ENCODE measurements around the gene RPGR. TPM values are rescaled to one million over a fixed set of nuclear protein-coding genes. Genes with fewer than 3 reads are reported as not detected.

The RPGR gene
- polyA plus RNA-seq, 1 donor (not counting 4 experiments of a cell fraction or from before 2014, with no cell fraction given) = 2.4 TPM

DNA sequence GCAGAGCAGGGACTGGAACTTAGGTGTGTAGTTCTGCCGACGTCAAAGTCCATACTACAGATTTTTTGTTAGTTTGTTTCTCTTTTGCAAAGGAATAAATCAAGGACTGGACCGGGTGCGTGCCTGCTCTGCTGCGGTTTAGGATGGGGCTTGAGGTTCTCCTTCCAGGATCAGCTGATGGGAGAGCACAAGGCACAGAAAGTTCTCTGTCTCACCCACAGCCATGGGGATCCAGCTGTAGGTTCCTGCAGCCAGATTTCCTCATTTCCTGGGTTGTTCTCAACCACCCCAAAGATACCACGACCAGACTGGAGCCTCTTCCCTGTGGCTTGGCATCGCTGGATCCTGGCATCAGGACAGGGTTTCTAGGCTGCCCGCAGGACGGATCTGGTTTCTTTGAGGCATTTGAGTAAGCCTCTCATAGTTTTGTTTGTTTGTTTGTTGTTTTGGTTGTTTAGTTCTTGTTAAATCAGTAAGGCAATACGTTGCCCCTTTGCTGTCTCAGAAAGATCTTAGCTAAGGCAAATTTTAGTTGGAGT is 105.8 kb downstream of the RPGR start:
- no peak for FAIRE-seq

DNA sequence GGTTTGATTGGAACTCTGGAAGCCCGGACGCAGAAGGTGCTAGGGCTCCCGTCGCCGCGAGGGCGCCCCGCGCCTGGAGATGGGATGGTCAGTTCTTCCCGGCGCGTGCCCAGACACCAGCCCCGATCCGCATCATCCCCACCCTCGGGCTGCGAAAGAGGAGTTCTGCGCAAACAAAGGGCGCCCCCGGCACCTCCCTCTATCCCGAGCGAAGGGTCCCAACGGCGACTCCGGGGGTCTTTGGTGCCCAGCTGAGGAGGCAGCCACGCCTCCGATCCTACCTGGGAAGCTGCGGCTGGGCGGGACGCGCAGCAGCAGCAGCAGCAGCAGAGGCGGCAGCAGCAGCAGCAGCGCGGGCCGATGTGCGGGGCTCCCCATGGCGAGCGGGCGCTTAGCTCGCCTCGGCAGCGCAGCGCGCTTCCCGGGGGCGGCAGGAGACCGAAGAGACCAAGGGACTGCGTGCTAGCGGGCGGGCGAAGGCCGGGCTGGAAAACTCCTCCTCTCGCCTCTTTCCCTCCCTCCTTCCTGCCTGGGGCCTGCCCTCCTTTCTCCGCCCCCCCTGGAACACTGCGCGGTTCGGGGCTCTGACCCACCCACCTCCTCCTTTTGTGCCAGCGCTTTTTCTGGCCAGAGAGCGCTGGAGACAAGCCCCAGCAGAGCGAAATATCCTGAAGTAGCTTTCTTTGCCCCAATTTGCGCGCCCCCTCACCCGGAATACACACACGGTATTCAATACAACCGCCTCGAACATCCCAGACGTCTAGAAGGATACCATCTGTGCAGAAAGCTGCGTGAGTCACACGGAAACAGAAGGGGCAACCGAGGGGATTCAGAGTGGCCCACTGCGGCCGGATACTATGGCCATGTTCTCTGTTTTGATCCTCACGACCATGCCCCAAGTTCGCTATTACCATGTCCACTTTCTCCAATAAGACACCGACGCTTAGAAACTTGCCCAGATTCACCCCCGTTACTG is 106.6 kb downstream of the RPGR start, which contains the start of gene SRPX:
Gene SRPX (minus strand): TSS at position 457 of the 976 bp plus-strand sequence. CDS start 79 bp downstream, at position 378.
- H3K27ac ChIP-seq (ENCODE audit: control insufficient read depth, insufficient read depth, low read length) = peak within 1 kb of the TSS; percentile 52
- H3K36me3 ChIP-seq (ENCODE audit: control insufficient read depth in 2 of 2, extremely low read depth in 1 of 2, insufficient read depth in 2 of 2, low read length in 2 of 2) = no peaks in the 10 kb centered on the region
- H3K4me2 ChIP-seq (ENCODE audit: control insufficient read depth, extremely low read depth, insufficient read depth, low read depth, low read length) = peak within 1 kb of the TSS; percentile 72
- H4K20me1 ChIP-seq (ENCODE audit: control insufficient read depth, extremely low read depth, insufficient read depth, low read length) = no peaks in the 10 kb centered on the region
- H3K79me2 ChIP-seq (ENCODE audit: control insufficient read depth, insufficient read depth, low read length) = peaks cover 23% of the 10 kb centered on the region
- dilution Hi-C loops (cut with MboI; ENCODE audit: extremely low pct_ligation_motif_present, low sequenced_read_pairs) = no loop called here
- peak within 1 kb of the TSS; percentile 72 for H3K9ac ChIP-seq (ENCODE audit: control insufficient read depth, extremely low read depth, insufficient read depth, low read length)
- no peaks in the 10 kb centered on the region for H3K27me3 ChIP-seq (ENCODE audit: control insufficient read depth, extremely low read depth, insufficient read depth, low read length)
- no peaks in the 10 kb centered on the region for H3K9me1 ChIP-seq (ENCODE audit: control insufficient read depth, extremely low read depth, insufficient read depth, low read length)
- DNase-seq (ENCODE audit: low read depth, low spot score) = no peak
- FAIRE-seq = no peak
- TF ChIP-seq, protein P1, sequence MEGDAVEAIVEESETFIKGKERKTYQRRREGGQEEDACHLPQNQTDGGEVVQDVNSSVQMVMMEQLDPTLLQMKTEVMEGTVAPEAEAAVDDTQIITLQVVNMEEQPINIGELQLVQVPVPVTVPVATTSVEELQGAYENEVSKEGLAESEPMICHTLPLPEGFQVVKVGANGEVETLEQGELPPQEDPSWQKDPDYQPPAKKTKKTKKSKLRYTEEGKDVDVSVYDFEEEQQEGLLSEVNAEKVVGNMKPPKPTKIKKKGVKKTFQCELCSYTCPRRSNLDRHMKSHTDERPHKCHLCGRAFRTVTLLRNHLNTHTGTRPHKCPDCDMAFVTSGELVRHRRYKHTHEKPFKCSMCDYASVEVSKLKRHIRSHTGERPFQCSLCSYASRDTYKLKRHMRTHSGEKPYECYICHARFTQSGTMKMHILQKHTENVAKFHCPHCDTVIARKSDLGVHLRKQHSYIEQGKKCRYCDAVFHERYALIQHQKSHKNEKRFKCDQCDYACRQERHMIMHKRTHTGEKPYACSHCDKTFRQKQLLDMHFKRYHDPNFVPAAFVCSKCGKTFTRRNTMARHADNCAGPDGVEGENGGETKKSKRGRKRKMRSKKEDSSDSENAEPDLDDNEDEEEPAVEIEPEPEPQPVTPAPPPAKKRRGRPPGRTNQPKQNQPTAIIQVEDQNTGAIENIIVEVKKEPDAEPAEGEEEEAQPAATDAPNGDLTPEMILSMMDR (optimal IDR thresholded peaks at IDR 0.05 in 1 of 3, IDR thresholded peaks at IDR 0.05 in 1 of 3, conservative IDR thresholded peaks at IDR 0.05 in 1 of 3; ENCODE audit: extremely low read depth in 1 of 3, insufficient read depth in 2 of 3, low read length in 3 of 3) = no peak
- TF ChIP-seq EZH2 (IDR thresholded peaks at IDR 0.05; ENCODE audit: low read length) = no peak
- H3K4me3 ChIP-seq (ENCODE audit: control insufficient read depth in 2 of 3, extremely low read depth in 1 of 3, insufficient read depth in 2 of 3, low read depth in 1 of 3, low read length in 3 of 3) = peak within 1 kb of the TSS; percentile 59 to 70 (median 68)
- no peaks in the 10 kb centered on the region for H3K9me3 ChIP-seq (ENCODE audit: control insufficient read depth, low read depth, low read length)
- H2AFZ ChIP-seq (ENCODE audit: control insufficient read depth, low read length) = peak within 1 kb of the TSS; percentile 51
- peaks cover 11% of the 10 kb centered on the region for H3K4me1 ChIP-seq (ENCODE audit: control insufficient read depth, extremely low read depth, insufficient read depth, low read length)

More for the DNA sequence above, 105.8 kb downstream of the RPGR start:
- H3K27ac ChIP-seq (ENCODE audit: control insufficient read depth, insufficient read depth, low read length) = no peak overlapping the region
- peak overlapping the region in 1 of 3 experiments; percentile 70 for H3K4me3 ChIP-seq (ENCODE audit: control insufficient read depth in 2 of 3, extremely low read depth in 1 of 3, insufficient read depth in 2 of 3, low read depth in 1 of 3, low read length in 3 of 3)
- no peaks in the 10 kb centered on the region for H4K20me1 ChIP-seq (ENCODE audit: control insufficient read depth, extremely low read depth, insufficient read depth, low read length)
- TF ChIP-seq, protein P1 (optimal IDR thresholded peaks at IDR 0.05 in 1 of 3, IDR thresholded peaks at IDR 0.05 in 1 of 3, conservative IDR thresholded peaks at IDR 0.05 in 1 of 3; ENCODE audit: extremely low read depth in 1 of 3, insufficient read depth in 2 of 3, low read length in 3 of 3) = no peak
- TF ChIP-seq EZH2 (IDR thresholded peaks at IDR 0.05; ENCODE audit: low read length) = no peak
- peak overlapping the region; percentile 72 for H3K4me2 ChIP-seq (ENCODE audit: control insufficient read depth, extremely low read depth, insufficient read depth, low read depth, low read length)
- no peak overlapping the region for H3K9ac ChIP-seq (ENCODE audit: control insufficient read depth, extremely low read depth, insufficient read depth, low read length)
- H2AFZ ChIP-seq (ENCODE audit: control insufficient read depth, low read length) = no peak overlapping the region
- dilution Hi-C loops (cut with MboI; ENCODE audit: extremely low pct_ligation_motif_present, low sequenced_read_pairs) = no loop called here
- no peaks in the 10 kb centered on the region for H3K9me1 ChIP-seq (ENCODE audit: control insufficient read depth, extremely low read depth, insufficient read depth, low read length)
- H3K79me2 ChIP-seq (ENCODE audit: control insufficient read depth, insufficient read depth, low read length) = peaks cover 23% of the 10 kb centered on the region
- no peaks in the 10 kb centered on the region for H3K9me3 ChIP-seq (ENCODE audit: control insufficient read depth, low read depth, low read length)
- peaks cover 11% of the 10 kb centered on the region for H3K4me1 ChIP-seq (ENCODE audit: control insufficient read depth, extremely low read depth, insufficient read depth, low read length)
- no peak for DNase-seq (ENCODE audit: low read depth, low spot score)
- H3K27me3 ChIP-seq (ENCODE audit: control insufficient read depth, extremely low read depth, insufficient read depth, low read length) = no peaks in the 10 kb centered on the region
- no peaks in the 10 kb centered on the region for H3K36me3 ChIP-seq (ENCODE audit: control insufficient read depth in 2 of 2, extremely low read depth in 1 of 2, insufficient read depth in 2 of 2, low read length in 2 of 2)

Data from keratinocyte (primary cell).